ENCODE measurements around the gene UACA.

UACA gene

DNA sequence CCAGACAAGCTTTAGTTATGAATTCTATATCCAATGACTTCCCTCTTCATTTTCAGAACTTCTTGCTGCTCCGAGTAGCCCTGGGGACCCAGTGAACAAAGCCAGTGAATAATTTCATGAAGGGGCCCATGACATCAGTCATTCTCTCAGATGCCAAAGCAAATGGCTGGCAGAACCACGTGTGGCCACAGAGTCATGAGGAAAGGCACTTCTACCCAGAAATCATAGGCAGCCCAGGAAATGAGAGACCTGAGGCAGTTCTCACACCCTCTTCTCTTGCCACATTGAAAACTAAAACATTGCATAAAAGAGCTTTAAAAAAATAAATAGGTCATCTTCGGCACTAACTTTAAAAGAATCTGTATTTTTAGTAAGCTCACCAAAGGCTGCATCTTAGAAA is 4.3 kb upstream of the UACA start:
- Mint-ChIP-seq H3K36me3 (peaks cover 2% of the 10 kb centered on the region), H3K9me3 (no peaks in the 10 kb centered on the region), H3K4me1 (peaks cover 21% of the 10 kb centered on the region), H3K4me3 (no peak overlapping the region), H3K27ac (no peak overlapping the region), H3K27me3 (peaks cover 14% of the 10 kb centered on the region)

DNA sequence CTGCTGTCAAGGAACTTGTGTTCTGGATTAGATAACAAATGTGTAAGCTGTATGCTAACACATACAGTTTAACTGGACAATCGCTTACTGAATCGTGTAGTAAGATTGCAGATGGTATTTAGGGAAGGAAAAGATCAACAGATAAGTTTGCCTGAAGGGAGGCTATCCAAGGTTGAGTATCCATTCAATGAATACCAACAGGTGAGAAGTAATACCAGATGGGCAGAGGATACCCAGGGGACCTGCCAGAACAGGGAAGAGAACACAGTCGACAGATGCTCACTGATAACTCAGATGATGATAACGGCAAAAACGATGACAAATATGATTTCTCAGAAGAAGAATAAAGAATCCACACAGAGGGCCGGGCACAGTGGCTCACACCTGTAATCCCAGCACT is 3.2 kb upstream of the UACA start:
- peaks cover 2% of the 10 kb centered on the region for H3K36me3 Mint-ChIP-seq
- peaks cover 28% of the 10 kb centered on the region for H3K4me1 Mint-ChIP-seq
- H3K27ac Mint-ChIP-seq = no peak overlapping the region
- H3K27me3 Mint-ChIP-seq = peaks cover 22% of the 10 kb centered on the region
- H3K9me3 Mint-ChIP-seq = no peaks in the 10 kb centered on the region
- H3K4me3 Mint-ChIP-seq = no peak overlapping the region

GRCh38 chr15:70765504-70766281 is 2.3 kb upstream of the UACA start:
- no peaks in the 10 kb centered on the region for H3K9me3 Mint-ChIP-seq
- peaks cover 27% of the 10 kb centered on the region for H3K27me3 Mint-ChIP-seq
- no peak overlapping the region for H3K4me3 Mint-ChIP-seq
- H3K36me3 Mint-ChIP-seq = peaks cover 2% of the 10 kb centered on the region
- peaks cover 25% of the 10 kb centered on the region for H3K4me1 Mint-ChIP-seq
- H3K27ac Mint-ChIP-seq = no peak overlapping the region

GRCh38 chr15:70763950-70764730 is 782 bp upstream of the UACA start:
- Mint-ChIP-seq H3K4me1 (peaks cover 22% of the 10 kb centered on the region), H3K9me3 (no peaks in the 10 kb centered on the region), H3K27ac (peak overlapping the region; percentile 77), H3K36me3 (peaks cover 2% of the 10 kb centered on the region), H3K27me3 (peaks cover 30% of the 10 kb centered on the region), H3K4me3 (peak overlapping the region; percentile 95)

- Mint-ChIP-seq H3K9me3 (no peaks in the 10 kb centered on the region), H3K4me3 (peak overlapping the region; percentile 95), H3K27ac (no peak overlapping the region), H3K36me3 (peaks cover 2% of the 10 kb centered on the region), H3K27me3 (peaks cover 35% of the 10 kb centered on the region), H3K4me1 (peaks cover 15% of the 10 kb centered on the region)
Observed at GRCh38 chr15:70762469-70763119, 764 bp downstream of the UACA start.

DNA sequence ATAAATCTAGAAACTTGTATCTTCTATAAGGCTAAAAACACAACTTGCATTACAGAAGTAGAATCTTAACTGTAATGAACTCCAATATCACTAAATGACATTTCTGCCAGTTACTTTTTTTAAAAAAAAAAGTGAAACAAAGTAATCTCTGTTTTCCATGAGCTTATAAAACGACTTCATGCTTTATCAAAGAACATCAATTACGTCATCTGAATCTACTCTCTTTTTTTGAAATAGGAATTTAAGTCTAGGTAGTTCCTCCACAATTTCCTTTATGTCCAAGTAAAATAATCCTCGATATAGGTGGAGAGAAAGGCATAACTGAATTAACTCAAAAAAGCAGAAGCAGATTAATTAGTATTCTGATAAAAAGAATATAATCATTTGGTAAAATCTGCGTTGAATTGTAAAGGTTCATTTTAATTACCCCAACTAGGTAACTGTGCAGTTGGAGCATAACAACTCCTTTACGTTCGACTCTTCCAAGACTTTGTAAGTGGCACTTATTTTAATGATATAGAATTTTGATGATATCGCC is 1.4 kb downstream of the UACA start:
- H3K9me3 Mint-ChIP-seq = no peaks in the 10 kb centered on the region
- peaks cover 14% of the 10 kb centered on the region for H3K4me1 Mint-ChIP-seq
- peak overlapping the region; percentile 95 for H3K4me3 Mint-ChIP-seq
- peaks cover 41% of the 10 kb centered on the region for H3K27me3 Mint-ChIP-seq
- H3K27ac Mint-ChIP-seq = no peak overlapping the region
- H3K36me3 Mint-ChIP-seq = peaks cover 2% of the 10 kb centered on the region

GRCh38 chr15:70761046-70761445 is 2.3 kb downstream of the UACA start:
- Mint-ChIP-seq H3K4me1 (peaks cover 14% of the 10 kb centered on the region), H3K4me3 (no peak overlapping the region), H3K27me3 (peaks cover 42% of the 10 kb centered on the region), H3K36me3 (peaks cover 2% of the 10 kb centered on the region), H3K27ac (no peak overlapping the region), H3K9me3 (no peaks in the 10 kb centered on the region)

- peaks cover 12% of the 10 kb centered on the region for H3K4me1 Mint-ChIP-seq
- no peak overlapping the region for H3K4me3 Mint-ChIP-seq
- H3K9me3 Mint-ChIP-seq = no peaks in the 10 kb centered on the region
- H3K27me3 Mint-ChIP-seq = peaks cover 36% of the 10 kb centered on the region
- peaks cover 2% of the 10 kb centered on the region for H3K36me3 Mint-ChIP-seq
- no peak overlapping the region for H3K27ac Mint-ChIP-seq
Observed at GRCh38 chr15:70758790-70759462, 4.4 kb downstream of the UACA start.

DNA sequence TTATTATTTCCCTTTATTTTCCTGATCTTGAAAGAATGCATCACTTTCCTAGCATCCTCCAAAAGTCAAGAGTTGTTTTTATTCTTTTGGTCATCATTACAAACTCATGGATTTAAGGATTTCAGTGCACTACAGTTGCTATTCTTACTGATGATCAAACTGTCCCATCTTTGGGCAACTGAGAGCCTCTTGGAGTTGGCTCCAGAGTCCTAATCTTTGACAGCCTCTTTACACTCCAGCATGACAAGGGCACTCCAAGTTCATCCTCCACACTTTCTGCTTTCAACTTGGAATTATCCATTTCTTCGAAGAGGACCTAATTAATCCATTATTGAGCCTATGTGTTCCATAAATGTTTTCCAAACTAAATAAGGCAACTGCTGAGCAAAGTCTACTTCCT is 5.7 kb downstream of the UACA start:
- Mint-ChIP-seq H3K36me3 (no peaks in the 10 kb centered on the region), H3K27me3 (peaks cover 33% of the 10 kb centered on the region), H3K4me1 (peaks cover 16% of the 10 kb centered on the region), H3K9me3 (no peaks in the 10 kb centered on the region), H3K27ac (no peak overlapping the region), H3K4me3 (no peak overlapping the region)

DNA sequence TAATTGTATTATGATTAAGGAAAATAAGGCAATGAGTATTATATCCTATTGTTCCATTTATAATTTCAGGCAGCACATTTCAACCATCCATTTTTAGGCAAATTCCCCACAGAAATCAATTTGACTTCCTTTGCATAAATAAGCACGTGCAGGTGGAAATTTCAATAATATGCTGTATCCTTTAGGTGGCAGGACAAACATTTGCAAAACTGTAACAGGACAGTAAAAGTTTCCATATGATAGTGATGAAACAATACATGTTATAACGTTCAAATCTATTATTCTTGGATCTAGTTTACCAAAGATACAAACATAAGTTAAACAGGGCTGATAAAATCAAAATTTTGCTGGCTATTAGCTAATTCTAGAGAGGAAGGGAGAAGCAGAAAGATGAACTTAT is 8.5 kb downstream of the UACA start:
- no peak overlapping the region for H3K27ac Mint-ChIP-seq
- peaks cover 16% of the 10 kb centered on the region for H3K27me3 Mint-ChIP-seq
- no peaks in the 10 kb centered on the region for H3K36me3 Mint-ChIP-seq
- H3K9me3 Mint-ChIP-seq = no peaks in the 10 kb centered on the region
- H3K4me3 Mint-ChIP-seq = no peak overlapping the region
- H3K4me1 Mint-ChIP-seq = peaks cover 30% of the 10 kb centered on the region

- Mint-ChIP-seq H3K27ac (no peak overlapping the region), H3K36me3 (no peaks in the 10 kb centered on the region), H3K4me1 (peaks cover 30% of the 10 kb centered on the region), H3K4me3 (no peak overlapping the region), H3K27me3 (peaks cover 13% of the 10 kb centered on the region), H3K9me3 (no peaks in the 10 kb centered on the region)
Observed at GRCh38 chr15:70753101-70753829, 10.1 kb downstream of the UACA start.

DNA sequence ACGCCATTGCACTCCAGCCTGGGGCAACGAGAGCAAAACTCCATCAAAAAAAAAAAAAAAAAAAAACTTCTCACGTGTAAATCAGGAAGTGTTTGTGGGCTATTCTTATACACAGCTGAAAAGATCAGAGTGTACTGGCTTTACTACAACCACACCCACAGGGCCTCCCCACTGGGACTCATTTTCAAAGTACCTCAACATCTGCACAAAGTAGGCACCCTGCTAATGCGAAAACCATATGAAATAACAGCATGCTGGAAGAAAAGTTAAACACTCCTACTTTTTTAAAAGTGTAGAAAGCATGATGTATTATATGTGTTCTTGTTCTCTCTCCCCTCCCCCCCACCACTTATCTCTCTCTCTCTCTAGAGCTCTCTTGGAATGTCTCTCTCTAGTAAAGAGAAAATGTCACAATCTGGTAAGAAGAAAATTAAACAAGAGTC is 11.1 kb downstream of the UACA start:
- H3K27me3 Mint-ChIP-seq = peaks cover 6% of the 10 kb centered on the region
- no peaks in the 10 kb centered on the region for H3K9me3 Mint-ChIP-seq
- no peak overlapping the region for H3K27ac Mint-ChIP-seq
- no peaks in the 10 kb centered on the region for H3K36me3 Mint-ChIP-seq
- H3K4me3 Mint-ChIP-seq = no peak overlapping the region
- H3K4me1 Mint-ChIP-seq = peaks cover 30% of the 10 kb centered on the region

- Mint-ChIP-seq H3K27ac (no peak overlapping the region), H3K36me3 (no peaks in the 10 kb centered on the region), H3K4me3 (no peak overlapping the region), H3K4me1 (peaks cover 30% of the 10 kb centered on the region), H3K27me3 (no peaks in the 10 kb centered on the region), H3K9me3 (no peaks in the 10 kb centered on the region)
Observed at GRCh38 chr15:70750203-70750869, 13.0 kb downstream of the UACA start.

- Mint-ChIP-seq H3K27me3 (peaks cover 1% of the 10 kb centered on the region), H3K4me1 (peaks cover 29% of the 10 kb centered on the region), H3K9me3 (no peaks in the 10 kb centered on the region), H3K4me3 (no peak overlapping the region), H3K27ac (no peak overlapping the region), H3K36me3 (no peaks in the 10 kb centered on the region)
Observed at GRCh38 chr15:70748281-70748747, 15.0 kb downstream of the UACA start.

All from activated naive CD4-positive, alpha-beta T cell treated with anti-CD3 and anti-CD28 coated beads, Interleukin-2, amount 50 U/mL, for 24 hours (primary cell).